Measurements from ENCODE around the gene NUPR1. TPM values are rescaled to one million over a fixed set of nuclear protein-coding genes. Genes with fewer than 3 reads are reported as not detected.

The NUPR1 gene
- total and polyA plus RNA-seq, 8 donors, result 4.2 to 251 (median 74.9) TPM

DNA sequence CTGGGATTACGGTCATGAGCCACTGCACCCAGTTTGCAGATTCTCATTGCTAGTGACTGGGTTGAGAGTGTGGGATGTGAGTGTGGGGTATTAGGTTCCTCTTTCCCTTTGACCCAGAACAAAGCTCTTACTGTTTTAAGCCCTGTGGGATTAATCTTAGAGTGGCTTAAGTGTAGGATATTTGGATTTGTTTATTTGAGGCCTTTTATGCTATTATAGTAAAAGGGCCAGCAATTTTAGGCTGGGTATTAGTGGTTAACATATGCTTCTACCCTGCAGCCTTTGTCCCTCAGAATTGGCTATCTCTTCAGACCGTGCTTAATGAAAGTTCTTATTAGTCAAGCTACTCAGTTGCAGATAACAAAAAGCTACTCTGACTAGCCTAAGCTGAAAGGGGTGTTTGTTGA, 18.1 kb upstream of the NUPR1 start:
- intact Hi-C loops (cut with DNase I; ENCODE audit: low total_unique reads), result no loop called here
- TF ChIP-seq POLR2A (IDR thresholded peaks at IDR 0.05) (no peak), EP300 (IDR thresholded peaks at IDR 0.05) (no peak), POLR2AphosphoS5 (IDR thresholded peaks at IDR 0.05) (no peak)
- TF ChIP-seq, protein P1, sequence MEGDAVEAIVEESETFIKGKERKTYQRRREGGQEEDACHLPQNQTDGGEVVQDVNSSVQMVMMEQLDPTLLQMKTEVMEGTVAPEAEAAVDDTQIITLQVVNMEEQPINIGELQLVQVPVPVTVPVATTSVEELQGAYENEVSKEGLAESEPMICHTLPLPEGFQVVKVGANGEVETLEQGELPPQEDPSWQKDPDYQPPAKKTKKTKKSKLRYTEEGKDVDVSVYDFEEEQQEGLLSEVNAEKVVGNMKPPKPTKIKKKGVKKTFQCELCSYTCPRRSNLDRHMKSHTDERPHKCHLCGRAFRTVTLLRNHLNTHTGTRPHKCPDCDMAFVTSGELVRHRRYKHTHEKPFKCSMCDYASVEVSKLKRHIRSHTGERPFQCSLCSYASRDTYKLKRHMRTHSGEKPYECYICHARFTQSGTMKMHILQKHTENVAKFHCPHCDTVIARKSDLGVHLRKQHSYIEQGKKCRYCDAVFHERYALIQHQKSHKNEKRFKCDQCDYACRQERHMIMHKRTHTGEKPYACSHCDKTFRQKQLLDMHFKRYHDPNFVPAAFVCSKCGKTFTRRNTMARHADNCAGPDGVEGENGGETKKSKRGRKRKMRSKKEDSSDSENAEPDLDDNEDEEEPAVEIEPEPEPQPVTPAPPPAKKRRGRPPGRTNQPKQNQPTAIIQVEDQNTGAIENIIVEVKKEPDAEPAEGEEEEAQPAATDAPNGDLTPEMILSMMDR (IDR thresholded peaks at IDR 0.05), result no peak
- no peak for DNase-seq
- peaks cover 21 to 53% (median 36%) of the 10 kb centered on the region in 4 donors for H3K4me1 ChIP-seq
- WGBS, 5 donors, result 56 to 65% (median 58%) methylated on average over 2 of the region's 2 CpGs
- no peaks in the 10 kb centered on the region for H3K27me3 ChIP-seq
- peaks cover 3 to 36% (median 32%) of the 10 kb centered on the region in 4 donors for H3K36me3 ChIP-seq
- H3K27ac ChIP-seq, result no peak overlapping the region
- H3K4me3 ChIP-seq, result no peak overlapping the region
- no peaks in the 10 kb centered on the region for H3K9me3 ChIP-seq

DNA sequence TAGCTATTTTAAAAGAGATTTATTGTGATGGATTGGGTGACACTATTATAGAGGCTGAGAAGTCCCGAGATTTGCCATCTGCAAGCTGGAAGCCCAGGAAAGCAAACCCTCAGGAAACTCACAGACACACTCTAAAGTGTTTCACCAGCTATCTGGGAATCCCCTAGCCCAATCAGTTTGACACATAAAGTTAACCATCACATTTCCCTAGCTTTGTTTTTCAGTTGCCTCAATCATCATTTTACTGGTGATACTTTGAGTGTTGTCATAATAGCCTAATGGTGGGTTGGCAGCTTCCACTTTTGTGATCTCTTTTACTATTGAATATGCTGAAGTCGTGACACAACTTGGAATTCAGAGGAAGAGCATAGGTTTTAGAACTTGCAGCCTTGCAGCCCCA, 16.8 kb upstream of the NUPR1 start:
- Histone ChIP-seq H3K27me3 (no peaks in the 10 kb centered on the region), H3K9me3 (no peaks in the 10 kb centered on the region), H3K4me1 (peaks cover 16 to 43% (median 31%) of the 10 kb centered on the region in 4 donors), H3K27ac (no peak overlapping the region), H3K36me3 (peaks cover 3 to 36% (median 32%) of the 10 kb centered on the region in 4 donors), H3K4me3 (no peak overlapping the region)
- WGBS, 5 donors, result 77 to 93% (median 82%) methylated on average over 2 of the region's 2 CpGs
- no peak for DNase-seq
- TF ChIP-seq POLR2AphosphoS5 (IDR thresholded peaks at IDR 0.05) (no peak), EP300 (IDR thresholded peaks at IDR 0.05) (no peak), POLR2A (IDR thresholded peaks at IDR 0.05) (no peak)
- TF ChIP-seq, protein P1 (IDR thresholded peaks at IDR 0.05), result no peak
- intact Hi-C loops (cut with DNase I; ENCODE audit: low total_unique reads), result no loop called here

- no peak for TF ChIP-seq POLR2AphosphoS5 (IDR thresholded peaks at IDR 0.05)
- TF ChIP-seq EP300 (IDR thresholded peaks at IDR 0.05), result no peak
- TF ChIP-seq POLR2A (IDR thresholded peaks at IDR 0.05), result no peak
- TF ChIP-seq, protein P1 (IDR thresholded peaks at IDR 0.05), result no peak
- intact Hi-C loops (cut with DNase I; ENCODE audit: low total_unique reads), result no loop called here
- WGBS, 5 donors, result 85 to 88% (median 86%) methylated on average over 15 of the region's 15 CpGs
- peaks cover 16 to 44% (median 31%) of the 10 kb centered on the region in 4 donors for H3K4me1 ChIP-seq
- DNase-seq, result no peak
- H3K27me3 ChIP-seq, result no peaks in the 10 kb centered on the region
- H3K9me3 ChIP-seq, result no peaks in the 10 kb centered on the region
- H3K27ac ChIP-seq, result peak overlapping the region in 3 of 5 donors; percentile 93 to 98 (median 98)
- H3K36me3 ChIP-seq, result peaks cover 3 to 35% (median 30%) of the 10 kb centered on the region in 4 donors
- H3K4me3 ChIP-seq, result peak overlapping the region; percentile 59 to 70 (median 62)
Measured at GRCh38 chr16:28554634-28555423, 16.1 kb upstream of the NUPR1 start.

DNA sequence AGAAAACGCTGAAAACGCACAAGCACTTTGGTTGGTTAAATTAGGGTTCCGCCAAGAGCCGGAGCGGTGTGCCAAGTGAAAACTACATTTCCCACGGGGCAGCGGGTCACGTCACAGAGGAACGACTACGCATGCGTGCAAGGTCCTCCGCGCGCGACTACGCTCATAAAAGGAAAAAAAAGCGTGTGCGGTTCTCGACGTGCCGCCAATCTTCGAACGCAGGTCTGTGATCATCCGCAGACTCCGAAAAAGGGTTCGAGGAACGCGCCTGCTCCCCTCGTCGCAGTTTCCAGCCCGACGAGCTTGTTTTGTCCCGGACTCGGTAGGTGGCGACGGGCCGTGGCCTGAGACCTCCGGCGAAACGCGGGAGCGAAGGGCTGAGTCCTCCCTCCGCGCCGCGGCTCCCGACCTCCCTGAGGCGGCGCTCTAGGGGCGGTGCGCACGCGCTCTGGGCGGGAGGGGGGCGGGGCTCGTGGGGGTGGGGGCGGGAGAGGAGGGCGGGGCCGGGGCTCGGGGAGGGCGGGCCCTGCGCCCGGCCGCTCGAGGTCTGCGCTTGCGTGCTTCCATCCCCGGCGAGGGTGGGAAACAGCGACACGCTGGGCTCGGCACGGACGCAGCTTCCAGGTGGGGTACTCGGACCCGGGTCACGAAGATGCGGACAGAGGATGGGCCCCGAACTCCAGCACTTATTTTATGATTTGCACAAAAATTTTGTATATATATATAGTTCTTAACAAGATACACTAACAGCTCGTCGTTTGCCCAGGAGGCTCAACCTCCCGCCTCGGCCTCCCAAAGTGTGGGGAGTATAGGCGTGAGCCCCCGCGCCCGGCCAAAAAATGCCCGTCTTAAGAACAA, 15.2 kb upstream of the NUPR1 start, which contains the start of gene SGF29:
SGF29 (plus strand) TSS at position 145 of the 858 bp plus-strand sequence. CDS start 27,150 bp downstream, outside the sequence.
- Histone ChIP-seq H3K27me3 (no peaks in the 10 kb centered on the region), H3K27ac (peak within 1 kb of the TSS; percentile 93 to 99 (median 98)), H3K36me3 (peaks cover 2 to 26% (median 23%) of the 10 kb centered on the region in 4 donors), H3K4me1 (peaks cover 16 to 52% (median 33%) of the 10 kb centered on the region in 4 donors), H3K4me3 (peak within 1 kb of the TSS; percentile 59 to 70 (median 62)), H3K9me3 (no peaks in the 10 kb centered on the region)
- DNase-seq, result peak; percentile 95 to 98
- intact Hi-C loops (cut with DNase I; ENCODE audit: low total_unique reads), result no loop called here
- WGBS, 5 donors, result 1 to 2% (median 1%) methylated on average over 61 to 84 of the region's 88 CpGs
- TF ChIP-seq POLR2A (IDR thresholded peaks at IDR 0.05) (peak in 2 of 4 donors; percentile 60 to 83), EP300 (IDR thresholded peaks at IDR 0.05) (no peak), POLR2AphosphoS5 (IDR thresholded peaks at IDR 0.05) (peak; percentile 86 to 98 (median 98))
- TF ChIP-seq, protein P1 (IDR thresholded peaks at IDR 0.05), result peak in 2 of 7 experiments; percentile 31 to 54

Measured in stomach (tissue), 9 donors.